Adrenal gland (tissue), 5 donors: ENCODE measurements around the gene NPC1L1.

Experiments used
- POLR2A ChIP-seq, 2 donors: fragments of 450-650 bp; IDR thresholded peaks; one replicate each; pipeline ENCODE4 v1.6.1; 2017; ENCODE audit warnings: antibody characterized with exemption in 2 of 2, mild to moderate bottlenecking in 2 of 2, moderate library complexity in 1 of 2
- TF ChIP-seq, protein P1 (sequence below), 6 experiments: fragments of 450-650 bp in 4 of 6; fragments of 200-600 bp in 2 of 6; sonication (generic) in 1 of 6; IDR thresholded peaks; 1 replicate in 5 of 6; 2 replicates in 1 of 6; pipeline versions ENCODE4 v1.5.1 to v1.8.0; 2016 to 2021; ENCODE audit warnings: antibody characterized with exemption in 6 of 6, mild to moderate bottlenecking in 2 of 6, moderate library complexity in 1 of 6
- donor health status: DM: no; HTN: no; CAD: no.

- TF ChIP-seq, protein P1, sequence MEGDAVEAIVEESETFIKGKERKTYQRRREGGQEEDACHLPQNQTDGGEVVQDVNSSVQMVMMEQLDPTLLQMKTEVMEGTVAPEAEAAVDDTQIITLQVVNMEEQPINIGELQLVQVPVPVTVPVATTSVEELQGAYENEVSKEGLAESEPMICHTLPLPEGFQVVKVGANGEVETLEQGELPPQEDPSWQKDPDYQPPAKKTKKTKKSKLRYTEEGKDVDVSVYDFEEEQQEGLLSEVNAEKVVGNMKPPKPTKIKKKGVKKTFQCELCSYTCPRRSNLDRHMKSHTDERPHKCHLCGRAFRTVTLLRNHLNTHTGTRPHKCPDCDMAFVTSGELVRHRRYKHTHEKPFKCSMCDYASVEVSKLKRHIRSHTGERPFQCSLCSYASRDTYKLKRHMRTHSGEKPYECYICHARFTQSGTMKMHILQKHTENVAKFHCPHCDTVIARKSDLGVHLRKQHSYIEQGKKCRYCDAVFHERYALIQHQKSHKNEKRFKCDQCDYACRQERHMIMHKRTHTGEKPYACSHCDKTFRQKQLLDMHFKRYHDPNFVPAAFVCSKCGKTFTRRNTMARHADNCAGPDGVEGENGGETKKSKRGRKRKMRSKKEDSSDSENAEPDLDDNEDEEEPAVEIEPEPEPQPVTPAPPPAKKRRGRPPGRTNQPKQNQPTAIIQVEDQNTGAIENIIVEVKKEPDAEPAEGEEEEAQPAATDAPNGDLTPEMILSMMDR (IDR thresholded peaks at IDR 0.05): no peak
- no peak for TF ChIP-seq POLR2A (IDR thresholded peaks at IDR 0.05)
Measured at GRCh38 chr7:44494960-44495359, 46.2 kb downstream of the NPC1L1 start.
